IPS DF 6.9 (cell line): ENCODE measurements around the gene MYOCD.
A peak's percentile ranks its signal among the peaks of the same experiment; 100 is the strongest.

Source experiments
- DNase-seq: peaks from one replicate; pipeline ENCODE4 v3.0.0-alpha.2; 2013; ENCODE audit warnings: low read depth, low spot score
- H3K27ac ChIP-seq: one replicate; pipeline ENCODE4 v1.5.1; 2013; ENCODE audit warnings: low read length, control low read depth
- H3K27me3 ChIP-seq: 2 replicates; pipeline ENCODE4 v1.6.1; 2013; ENCODE audit warnings: mild to moderate bottlenecking, low read length; ENCODE audit not compliant: control insufficient read depth, insufficient read depth
- H3K36me3 ChIP-seq: 2 replicates; pipeline ENCODE4 v1.6.1; 2013; ENCODE audit warnings: low read length; ENCODE audit not compliant: control insufficient read depth, insufficient read depth
- H3K4me1 ChIP-seq: 2 replicates; pipeline ENCODE4 v1.6.1; 2013; ENCODE audit warnings: low read length; ENCODE audit not compliant: control insufficient read depth, insufficient read depth
- H3K4me3 ChIP-seq: 2 replicates; pipeline ENCODE4 v1.5.1; 2013; ENCODE audit warnings: mild to moderate bottlenecking, low read length
- H3K9me3 ChIP-seq: 2 replicates; pipeline ENCODE4 v1.6.1; 2013; ENCODE audit warnings: low read length, inconsistent platforms; ENCODE audit not compliant: control insufficient read depth, insufficient read depth
- WGBS: extraction: QIAGEN DNeasy Blood & Tissue Kit; methylation state at CpG from one replicate; pipeline ENCODE4 v1.1.7; 2013; ENCODE audit warnings: mixed read lengths, missing lambda C conversion rate; ENCODE audit not compliant: insufficient read length, insufficient coverage; 5-methylcytosine and 5-hydroxymethylcytosine counted together

The MYOCD gene

GRCh38 chr17:12643822-12644221, 21.9 kb upstream of the MYOCD start:
- H3K4me3 ChIP-seq: no peak overlapping the region
- DNase-seq: no peak
- no peaks in the 10 kb centered on the region for H3K27me3 ChIP-seq
- WGBS: no CpG with 5 or more reads among the region's 1 CpG
- peaks cover 1% of the 10 kb centered on the region; the same call in 1 of the 2 replicates for H3K4me1 ChIP-seq
- no peaks in the 10 kb centered on the region for H3K9me3 ChIP-seq
- no peaks in the 10 kb centered on the region for H3K36me3 ChIP-seq
- H3K27ac ChIP-seq: no peak overlapping the region

- Histone ChIP-seq H3K9me3 (no peaks in the 10 kb centered on the region), H3K27me3 (no peaks in the 10 kb centered on the region), H3K27ac (no peak overlapping the region), H3K4me3 (no peak overlapping the region), H3K36me3 (no peaks in the 10 kb centered on the region), H3K4me1 (peaks cover 1% of the 10 kb centered on the region; the same call in 1 of the 2 replicates)
- DNase-seq: no peak
Observed at GRCh38 chr17:12644623-12645022, 21.1 kb upstream of the MYOCD start.

- Histone ChIP-seq H3K36me3 (no peaks in the 10 kb centered on the region), H3K9me3 (no peaks in the 10 kb centered on the region), H3K4me1 (peaks cover 1% of the 10 kb centered on the region; the same call in 1 of the 2 replicates), H3K27ac (no peak overlapping the region), H3K4me3 (no peak overlapping the region), H3K27me3 (no peaks in the 10 kb centered on the region)
- no peak for DNase-seq
- no CpG with 5 or more reads among the region's 6 CpGs for WGBS
Observed at GRCh38 chr17:12646761-12647422, 18.8 kb upstream of the MYOCD start.

- no CpG with 5 or more reads among the region's 3 CpGs for WGBS
- Histone ChIP-seq H3K9me3 (no peaks in the 10 kb centered on the region), H3K4me1 (peaks cover 1% of the 10 kb centered on the region; the same call in 1 of the 2 replicates), H3K36me3 (no peaks in the 10 kb centered on the region), H3K27ac (no peak overlapping the region), H3K4me3 (no peak overlapping the region), H3K27me3 (no peaks in the 10 kb centered on the region)
- no peak for DNase-seq
Observed at GRCh38 chr17:12648498-12648897, 17.2 kb upstream of the MYOCD start.

- Histone ChIP-seq H3K27me3 (no peaks in the 10 kb centered on the region), H3K4me3 (no peak overlapping the region), H3K4me1 (no peaks in the 10 kb centered on the region), H3K9me3 (no peaks in the 10 kb centered on the region), H3K27ac (no peak overlapping the region), H3K36me3 (no peaks in the 10 kb centered on the region)
- no CpG with 5 or more reads among the region's 4 CpGs for WGBS
- no peak for DNase-seq
Observed at GRCh38 chr17:12655936-12656335, 9.8 kb upstream of the MYOCD start.

- no peak overlapping the region for H3K4me3 ChIP-seq
- H3K9me3 ChIP-seq: no peaks in the 10 kb centered on the region
- H3K4me1 ChIP-seq: no peaks in the 10 kb centered on the region
- no CpG with 5 or more reads among the region's 2 CpGs for WGBS
- no peak overlapping the region for H3K27ac ChIP-seq
- H3K36me3 ChIP-seq: no peaks in the 10 kb centered on the region
- no peak for DNase-seq
- no peaks in the 10 kb centered on the region for H3K27me3 ChIP-seq
Observed at GRCh38 chr17:12656354-12656753, 9.3 kb upstream of the MYOCD start.

- no peaks in the 10 kb centered on the region for H3K27me3 ChIP-seq
- H3K36me3 ChIP-seq: no peaks in the 10 kb centered on the region
- no CpG with 5 or more reads among the region's 1 CpG for WGBS
- no peaks in the 10 kb centered on the region for H3K4me1 ChIP-seq
- no peak for DNase-seq
- H3K4me3 ChIP-seq: no peak overlapping the region
- H3K9me3 ChIP-seq: no peaks in the 10 kb centered on the region
- H3K27ac ChIP-seq: no peak overlapping the region
Observed at GRCh38 chr17:12659500-12659899, 6.2 kb upstream of the MYOCD start.

- Histone ChIP-seq H3K4me3 (no peak overlapping the region), H3K36me3 (no peaks in the 10 kb centered on the region)
- no CpG with 5 or more reads among the region's 11 CpGs for WGBS
Observed at GRCh38 chr17:12664252-12664651, 1.4 kb upstream of the MYOCD start.

GRCh38 chr17:12664894-12665262, 812 bp upstream of the MYOCD start:
- Histone ChIP-seq H3K36me3 (no peaks in the 10 kb centered on the region), H3K27me3 (no peaks in the 10 kb centered on the region), H3K27ac (no peak overlapping the region), H3K4me3 (peak overlapping the region; percentile 35; the same call in 1 of the 2 replicates), H3K9me3 (no peaks in the 10 kb centered on the region), H3K4me1 (no peaks in the 10 kb centered on the region)
- WGBS: no CpG with 5 or more reads among the region's 11 CpGs
- no peak for DNase-seq

More at GRCh38 chr17:12664252-12664651, 1.4 kb upstream of the MYOCD start:
- DNase-seq: no peak
- H3K4me1 ChIP-seq: no peaks in the 10 kb centered on the region
- no peaks in the 10 kb centered on the region for H3K9me3 ChIP-seq
- no peaks in the 10 kb centered on the region for H3K27me3 ChIP-seq
- H3K27ac ChIP-seq: no peak overlapping the region

- H3K9me3 ChIP-seq: no peaks in the 10 kb centered on the region
- WGBS: no CpG with 5 or more reads among the region's 6 CpGs
Observed at GRCh38 chr17:12666718-12667117, 1.0 kb downstream of the MYOCD start.

GRCh38 chr17:12667299-12667958, 1.7 kb downstream of the MYOCD start:
- no peaks in the 10 kb centered on the region for H3K36me3 ChIP-seq
- WGBS: no CpG with 5 or more reads among the region's 9 CpGs
- no peaks in the 10 kb centered on the region for H3K9me3 ChIP-seq
- no peaks in the 10 kb centered on the region for H3K27me3 ChIP-seq
- no peak for DNase-seq
- H3K4me3 ChIP-seq: no peak overlapping the region
- no peak overlapping the region for H3K27ac ChIP-seq
- no peaks in the 10 kb centered on the region for H3K4me1 ChIP-seq

More at GRCh38 chr17:12666718-12667117, 1.0 kb downstream of the MYOCD start:
- Histone ChIP-seq H3K27me3 (no peaks in the 10 kb centered on the region), H3K27ac (no peak overlapping the region), H3K36me3 (no peaks in the 10 kb centered on the region), H3K4me1 (no peaks in the 10 kb centered on the region), H3K4me3 (no peak overlapping the region)
- DNase-seq: no peak
